ENCODE data around the gene RASL12.
A peak's percentile ranks its signal among the peaks of the same experiment; 100 is the strongest.
"Not testable (repeated sequence)": the region's sequence is repeated elsewhere in the genome, so short reads cannot be mapped to it uniquely, and the experiment has no call there.

Gene RASL12

DNA sequence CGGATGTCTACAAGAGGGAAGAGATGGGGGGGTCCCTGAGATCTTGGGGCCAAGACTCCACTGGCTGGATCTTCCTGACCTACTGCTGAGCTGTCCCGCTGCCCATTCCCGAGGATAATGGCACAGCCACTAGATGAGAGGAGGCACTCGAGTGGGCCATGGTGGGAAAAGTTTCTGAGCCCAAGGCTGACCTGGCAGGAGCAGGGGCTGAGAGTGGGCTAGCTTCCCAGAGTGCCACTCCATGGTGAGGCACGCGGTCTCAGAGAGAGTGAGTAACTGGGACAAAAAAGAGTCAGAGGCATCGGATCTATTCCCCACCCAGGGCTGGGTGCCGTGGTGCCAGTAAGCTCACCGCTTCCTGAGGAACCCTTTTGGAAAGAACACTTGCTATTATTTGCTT is 11.7 kb downstream of the RASL12 start:
- DNase-seq (ENCODE audit: low read depth): no peak

DNA sequence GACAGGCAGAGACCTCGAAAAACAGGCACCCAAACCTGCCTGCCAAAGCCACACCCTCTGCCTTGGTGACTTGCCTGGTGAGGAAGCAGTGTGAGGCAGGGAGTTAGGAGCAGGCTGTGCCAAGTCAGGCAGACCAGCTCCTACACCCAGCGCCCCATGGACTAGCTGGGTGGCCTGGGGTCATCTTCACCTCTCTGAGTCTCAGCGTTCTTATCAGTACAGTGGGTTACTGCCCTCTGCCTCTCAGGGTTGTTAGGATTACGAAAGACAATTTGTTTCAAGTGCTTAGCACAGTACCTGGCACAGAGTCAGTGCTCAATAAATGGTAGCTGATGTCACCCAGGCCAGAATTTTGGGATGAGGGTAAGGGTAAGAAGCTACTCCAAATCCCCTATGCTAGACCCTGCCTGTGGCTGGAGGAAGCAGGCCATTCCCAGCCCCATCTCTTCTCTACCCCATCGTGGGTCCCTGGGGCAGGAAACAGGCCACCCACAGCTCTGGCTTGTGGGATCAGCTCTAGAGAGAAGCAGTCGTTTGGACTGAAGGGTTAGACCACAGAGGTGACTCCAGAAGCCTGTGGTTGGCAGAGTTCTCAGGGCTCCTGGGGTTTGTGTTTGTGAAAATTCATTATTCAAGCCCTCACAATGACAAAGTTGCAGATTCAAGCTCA is 12.5 kb downstream of the RASL12 start:
- DNase-seq (ENCODE audit: low read depth): no peak

DNA sequence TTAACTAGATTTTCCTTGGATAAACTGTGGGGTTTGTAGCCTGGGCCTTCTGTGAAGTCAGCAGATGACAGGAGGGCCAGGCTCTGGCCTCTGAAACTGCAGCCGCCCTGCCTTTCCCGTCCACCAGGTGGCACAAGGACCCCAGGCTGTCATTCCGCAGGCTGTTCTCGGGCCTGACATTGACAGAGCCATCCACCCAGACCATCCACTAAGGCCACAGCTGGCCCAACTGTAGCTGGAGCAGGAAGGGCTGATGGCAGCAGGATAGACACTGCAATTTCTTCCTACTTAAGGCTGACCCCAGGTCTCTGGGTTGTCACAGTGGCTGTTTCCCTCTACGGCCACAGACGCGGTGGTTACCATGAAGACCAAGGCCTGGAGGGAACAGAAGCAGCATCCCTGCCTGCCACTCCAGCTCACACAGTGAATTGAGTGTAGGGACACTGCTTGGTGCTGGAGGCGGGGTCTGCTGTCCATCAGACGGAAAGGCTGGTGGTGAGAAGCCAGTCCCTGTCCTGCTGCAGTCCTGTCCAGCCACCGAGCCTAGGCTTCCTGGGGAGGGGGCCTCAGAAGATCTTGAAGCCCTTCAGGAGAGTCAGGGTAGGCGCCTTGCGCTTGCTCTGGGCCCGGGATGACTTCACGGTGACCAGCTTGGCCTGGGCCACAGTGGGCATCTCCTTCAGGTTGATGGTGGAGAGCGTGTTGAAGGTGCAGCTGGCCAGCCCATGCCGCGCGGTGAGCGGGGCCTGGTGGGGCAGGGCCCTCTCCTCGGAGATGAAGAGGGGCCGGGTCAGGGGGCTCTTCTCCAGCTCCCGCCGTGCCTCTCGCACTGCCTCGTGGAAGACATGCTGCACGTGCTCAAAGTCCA is 13.2 kb downstream of the RASL12 start:
- peak; percentile 42 for DNase-seq (ENCODE audit: low read depth)

DNA sequence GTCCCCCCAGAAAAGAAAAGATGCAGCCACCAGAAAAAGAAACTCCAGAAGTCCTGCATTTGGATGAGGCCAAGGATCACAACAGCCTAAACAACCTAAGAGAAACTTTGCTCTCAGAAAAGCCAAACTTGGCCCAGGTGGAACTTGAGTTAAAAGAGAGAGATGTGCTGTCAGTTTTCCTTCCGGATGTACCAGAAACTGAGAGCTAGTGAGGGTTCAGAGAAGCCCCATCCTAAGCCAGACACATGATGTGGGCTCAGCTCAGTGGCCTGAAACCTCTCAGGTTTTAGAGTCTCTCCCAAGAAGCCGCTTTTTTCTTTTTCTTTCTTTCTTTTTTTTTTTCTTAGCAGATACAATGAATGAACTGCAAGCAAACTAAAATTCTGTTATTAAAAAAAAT is 14.8 kb downstream of the RASL12 start:
- no peak for DNase-seq (ENCODE audit: low read depth)

DNA sequence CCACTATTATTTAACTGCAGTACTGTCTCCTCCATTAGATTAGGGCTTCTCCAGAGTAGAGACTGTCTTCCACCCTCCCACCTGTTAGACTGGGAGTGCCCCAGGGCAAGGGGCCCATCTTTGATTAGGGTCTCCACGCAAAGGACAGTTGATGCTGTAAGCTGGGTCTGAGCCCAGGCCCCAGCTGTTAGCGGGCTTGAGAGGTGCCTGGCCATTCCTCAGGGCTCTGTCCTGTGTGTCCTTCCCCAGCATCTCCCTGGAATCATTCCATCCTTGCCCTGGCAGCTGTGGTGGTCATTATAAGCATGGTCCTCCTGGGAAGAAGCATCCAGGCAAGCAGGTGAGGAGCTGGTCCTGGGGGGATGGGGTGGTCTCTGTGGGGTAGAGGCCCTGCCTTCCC is 16.5 kb downstream of the RASL12 start:
- DNase-seq (ENCODE audit: low read depth): no peak

DNA sequence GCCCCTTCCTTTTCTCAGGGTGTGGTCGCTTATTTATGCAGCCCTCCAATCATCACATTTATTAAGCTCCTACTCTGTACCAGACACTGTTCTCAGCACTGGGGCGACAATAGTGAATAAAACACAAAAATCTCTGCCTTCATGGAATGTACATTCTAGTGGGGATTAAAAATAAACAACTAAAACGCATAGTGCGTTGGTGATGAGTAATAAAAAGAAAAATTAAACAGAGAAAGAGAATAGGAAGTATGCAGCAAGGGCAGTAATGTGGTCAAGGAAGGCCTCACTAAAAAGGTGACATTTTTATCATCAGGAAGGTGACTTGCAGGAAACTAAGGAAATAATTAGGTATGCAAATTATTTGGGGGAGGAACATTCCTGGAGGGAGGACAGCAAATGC is 17.5 kb downstream of the RASL12 start:
- DNase-seq (ENCODE audit: low read depth): no peak

DNA sequence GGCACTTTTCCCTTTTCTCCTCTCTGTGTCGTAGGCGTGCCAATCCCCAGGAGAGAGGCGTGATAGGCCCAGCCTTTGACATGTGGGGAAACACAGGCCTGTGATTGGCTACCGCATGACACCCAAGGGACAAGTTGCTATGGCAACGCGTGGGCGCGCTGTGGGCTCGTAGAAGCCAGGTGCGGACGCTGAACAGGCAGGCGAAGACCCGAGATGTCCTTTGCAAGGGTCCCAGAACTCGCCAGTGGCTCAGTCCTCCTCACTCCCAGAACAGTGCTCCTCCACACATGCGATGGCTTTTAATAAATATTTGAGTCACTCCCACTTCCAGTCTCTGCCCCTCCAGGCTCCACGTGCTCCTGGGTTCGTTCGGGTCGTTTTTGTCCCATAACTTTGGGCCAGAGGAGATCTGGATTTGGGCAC is 18.4 kb downstream of the RASL12 start:
- peak; percentile 76 for DNase-seq (ENCODE audit: low read depth)

DNA sequence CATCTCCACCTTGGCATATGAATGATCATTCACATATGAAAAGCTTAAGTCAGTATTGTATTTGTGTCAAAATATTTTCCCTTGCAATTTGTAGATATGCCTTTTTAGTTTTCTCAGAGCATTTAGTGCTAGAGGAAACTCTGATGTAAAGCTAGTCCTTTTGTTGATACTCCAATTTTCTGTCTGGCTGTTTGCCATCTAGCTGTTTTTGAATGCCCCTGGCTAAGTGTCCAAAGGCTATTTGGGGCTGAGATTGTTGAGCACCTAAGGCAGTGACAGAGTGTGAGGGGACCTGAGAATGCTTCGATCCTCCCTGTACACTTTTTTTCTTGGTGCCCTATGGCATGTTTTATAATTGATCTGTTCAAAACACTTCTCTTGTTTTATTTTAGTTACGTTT is 19.6 kb downstream of the RASL12 start:
- DNase-seq (ENCODE audit: low read depth): no peak

DNA sequence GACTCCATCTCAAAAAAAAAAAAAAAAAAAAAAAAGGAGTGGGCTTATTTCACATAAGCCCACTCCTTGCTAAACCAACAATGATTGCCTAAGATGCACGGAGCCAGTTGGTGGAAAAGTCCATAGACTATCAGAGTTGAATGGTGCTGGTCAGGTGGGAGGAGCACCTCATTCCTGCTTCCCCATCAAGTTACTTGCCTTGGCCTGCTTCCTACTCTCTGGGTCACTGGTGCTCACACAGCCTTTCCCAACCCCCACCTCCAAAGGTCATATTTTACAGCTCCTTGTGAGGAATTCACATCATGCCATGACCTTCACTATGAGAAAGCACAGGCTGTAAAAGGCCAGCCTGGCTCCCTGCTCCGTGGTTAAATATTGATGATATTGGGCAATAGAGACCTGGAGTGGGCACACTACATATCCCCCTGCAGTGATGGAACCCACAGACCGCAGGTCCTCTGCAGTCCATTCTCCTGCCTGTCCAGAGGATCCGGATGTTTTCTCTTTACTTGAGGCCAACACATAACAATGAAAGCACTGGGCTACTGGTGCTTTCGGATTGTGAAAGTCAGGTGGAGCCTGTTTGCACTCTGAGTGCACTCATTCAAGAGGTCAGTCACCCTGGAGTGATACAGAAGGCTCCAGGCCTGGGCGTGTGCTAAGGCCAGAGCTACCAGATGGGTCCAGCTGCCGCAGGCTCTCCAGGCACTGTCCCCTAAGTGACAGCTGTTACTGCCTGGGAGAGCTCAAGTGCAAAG is 22.9 kb downstream of the RASL12 start, which contains the start of gene SLC51B:
Gene SLC51B, plus strand, starts transcription at position 664 of the 758 bp plus-strand sequence. CDS start 4,618 bp downstream, outside the sequence.
- no peak for DNase-seq (ENCODE audit: low read depth)

DNA sequence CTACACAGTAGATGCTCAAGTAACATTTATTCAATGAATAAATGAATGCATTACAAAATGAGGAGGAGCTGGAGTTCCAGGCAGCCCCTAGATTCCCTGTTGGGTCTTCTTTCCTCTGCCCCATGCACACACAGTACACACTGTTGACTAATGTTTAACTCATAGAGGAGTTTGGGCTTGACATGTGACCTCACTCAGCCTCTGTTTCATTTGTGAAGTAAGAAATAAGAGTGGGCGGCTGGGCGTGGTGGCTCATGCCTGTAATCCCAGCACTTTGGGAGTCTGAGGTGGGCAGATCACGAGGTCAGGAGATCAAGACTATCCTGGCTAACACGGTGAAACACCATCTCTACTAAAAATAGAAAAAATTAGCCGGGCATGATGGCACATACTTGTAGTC is 23.6 kb downstream of the RASL12 start:
- DNase-seq (ENCODE audit: low read depth): not testable (repeated sequence)

DNA sequence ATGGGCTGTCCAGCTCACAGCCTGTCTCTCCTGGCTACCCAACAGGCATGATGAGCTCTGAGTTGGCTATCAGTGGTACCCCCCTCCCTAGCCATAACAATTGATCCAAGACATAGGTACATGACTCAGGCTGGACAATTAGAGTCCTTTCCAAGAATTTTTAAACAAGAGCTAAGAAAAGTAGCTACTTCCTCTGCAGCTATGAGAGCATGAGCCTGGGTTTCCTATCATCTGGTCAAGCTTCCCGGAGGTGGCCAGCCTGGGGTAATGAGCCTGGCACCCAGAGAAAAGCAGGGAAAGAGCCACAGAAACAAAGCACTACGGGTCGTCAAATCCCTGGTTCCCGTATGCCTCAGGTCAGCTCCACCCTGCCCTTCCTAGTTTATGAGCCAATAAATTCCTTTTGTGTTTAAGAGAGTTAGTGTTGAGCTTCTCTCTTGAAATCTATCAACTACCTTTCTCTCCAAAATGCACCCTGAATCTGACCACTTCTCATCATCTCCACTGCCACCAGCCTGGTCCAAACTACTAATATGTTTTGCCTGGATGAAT is 24.9 kb downstream of the RASL12 start:
- DNase-seq (ENCODE audit: low read depth): no peak

DNA sequence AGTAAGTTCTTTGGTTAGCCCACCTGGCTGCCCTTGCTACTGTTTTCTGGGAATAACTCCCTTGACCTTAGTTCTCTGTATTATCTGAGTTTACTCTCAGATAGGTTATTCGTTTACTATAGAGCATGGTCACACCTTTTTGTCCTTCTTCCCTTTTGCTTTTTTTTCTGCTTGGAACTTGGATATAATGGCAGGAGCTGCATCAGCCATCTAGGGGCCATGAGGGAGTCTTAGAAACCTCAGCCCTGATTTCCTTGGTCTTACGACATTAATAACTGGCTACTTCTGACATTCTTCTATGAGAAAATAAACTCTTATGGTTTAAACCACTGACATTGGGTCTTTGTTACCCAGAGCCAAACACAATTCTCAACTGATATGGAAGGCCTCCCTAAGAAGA is 26.0 kb downstream of the RASL12 start:
- DNase-seq (ENCODE audit: low read depth): no peak

DNA sequence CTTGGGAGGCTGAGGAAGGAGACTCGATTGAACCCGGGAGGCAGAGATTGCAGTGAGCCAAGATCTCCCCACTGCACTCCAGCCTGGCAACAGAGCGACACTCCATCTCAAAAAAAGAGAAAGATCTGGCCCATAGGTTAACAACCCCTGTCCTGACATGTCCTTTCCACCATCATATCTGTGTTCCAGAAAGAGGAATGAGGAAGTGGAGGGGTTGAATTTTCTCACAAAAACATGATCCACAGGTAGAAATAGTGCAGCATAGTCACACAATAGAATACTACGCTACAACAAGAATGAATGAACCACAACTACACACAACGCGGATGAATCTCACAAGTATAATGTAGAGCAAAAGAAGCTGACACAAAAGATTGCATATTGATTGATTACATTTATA is 27.3 kb downstream of the RASL12 start:
- DNase-seq (ENCODE audit: low read depth): no peak

DNA sequence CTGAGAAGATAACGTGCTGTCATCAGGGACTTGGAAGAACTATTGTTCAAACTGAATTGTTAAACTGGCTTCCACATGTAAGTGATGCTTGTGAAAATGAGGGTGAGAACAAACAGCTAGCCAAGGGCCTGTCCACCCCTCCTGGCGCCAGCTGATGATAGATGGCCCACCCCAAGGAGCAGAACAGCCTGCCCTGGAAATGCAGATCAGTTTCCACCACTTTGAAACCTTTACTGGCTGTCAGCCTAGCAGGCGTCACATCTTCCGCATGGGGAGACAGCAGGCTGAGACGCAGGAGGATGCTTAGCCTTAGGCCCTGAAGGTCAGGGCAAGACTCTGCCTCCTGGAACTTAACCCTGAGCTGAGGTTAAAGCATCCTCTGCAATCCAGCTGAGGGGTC is 29.0 kb downstream of the RASL12 start:
- DNase-seq (ENCODE audit: low read depth): no peak

DNA sequence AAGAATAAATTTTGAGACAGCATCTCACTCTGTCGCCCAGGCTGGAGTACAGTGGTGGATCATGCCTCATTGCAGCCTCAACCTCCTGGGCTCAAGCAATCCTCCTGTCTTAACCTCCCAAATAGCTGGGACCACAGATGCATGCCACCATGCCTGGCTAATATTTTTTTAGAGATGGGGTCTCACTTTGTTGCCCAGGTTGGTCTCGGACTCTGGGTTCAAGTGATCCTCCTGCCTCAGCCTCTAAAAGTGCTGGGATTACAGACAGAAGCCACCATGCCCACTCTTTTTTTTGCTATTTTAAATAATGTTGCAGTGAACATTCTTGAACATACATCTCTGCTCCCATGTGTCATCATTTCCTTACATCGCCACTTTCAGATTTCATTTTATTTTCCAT is 29.4 kb downstream of the RASL12 start:
- no peak for DNase-seq (ENCODE audit: low read depth)

DNA sequence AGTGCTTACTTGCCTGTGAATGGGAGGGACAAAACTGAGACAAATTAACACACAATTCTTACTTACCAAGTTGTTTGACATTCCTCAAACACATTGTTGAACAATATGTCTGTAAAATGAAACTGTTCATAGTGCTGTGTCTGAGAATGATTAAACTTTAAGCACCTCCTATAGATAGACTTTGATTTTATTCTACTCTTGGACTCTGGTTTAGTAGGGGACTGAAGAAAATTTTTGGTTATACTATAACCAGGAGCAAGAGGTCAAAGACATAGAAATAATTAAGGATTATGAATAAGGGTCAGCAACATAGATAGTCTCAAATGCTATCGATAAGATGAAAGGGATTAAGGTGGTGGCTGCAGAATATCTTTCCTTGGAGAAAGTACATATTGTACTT is 30.5 kb downstream of the RASL12 start:
- no peak for DNase-seq (ENCODE audit: low read depth)

DNA sequence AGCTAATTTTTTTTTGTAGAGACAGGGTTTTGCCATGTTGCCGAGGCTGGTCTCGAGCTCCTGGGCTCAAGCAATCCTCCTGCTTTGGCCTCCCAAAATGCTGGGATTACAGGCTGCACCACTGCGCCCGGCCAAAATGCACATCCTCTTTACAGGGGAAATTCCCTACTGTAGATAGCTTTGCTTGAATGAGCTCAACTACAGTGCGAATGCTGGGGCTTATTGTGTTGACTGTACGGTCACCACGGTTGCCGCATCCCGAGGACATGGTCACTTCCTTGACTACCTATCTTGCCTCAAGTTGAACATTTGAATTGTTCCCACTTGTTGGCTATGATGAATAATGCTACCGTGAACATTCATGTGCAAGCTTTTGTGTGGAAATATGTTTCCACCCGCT is 33.1 kb downstream of the RASL12 start:
- DNase-seq (ENCODE audit: low read depth): no peak

DNA sequence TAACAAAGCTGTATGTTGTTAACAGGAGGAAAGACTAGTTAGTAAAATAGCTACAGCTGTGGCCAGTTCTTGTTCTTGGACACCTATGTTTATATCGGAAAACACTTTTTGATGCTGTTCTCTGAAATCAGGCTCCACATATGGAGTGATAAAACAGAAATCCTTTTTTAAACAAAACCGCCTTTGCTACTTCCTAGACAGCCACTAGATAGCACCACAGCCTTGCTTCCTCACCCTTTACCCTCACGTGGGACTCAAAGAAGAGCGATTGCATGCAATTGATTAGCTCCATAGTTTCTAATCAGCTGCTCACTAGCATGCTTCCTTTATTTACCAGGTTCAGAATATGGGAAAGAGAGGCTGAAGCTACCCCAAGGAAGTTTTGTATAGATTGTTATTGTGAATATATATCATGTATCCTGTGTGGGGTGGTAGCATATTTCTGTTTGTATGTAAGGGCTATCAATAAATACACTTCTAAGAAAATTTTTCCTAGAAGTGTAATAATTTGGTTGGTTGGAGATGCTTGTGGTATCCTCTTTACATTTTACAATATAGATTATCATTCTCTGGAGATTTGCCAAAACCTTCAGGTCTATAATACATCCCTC is 34.0 kb downstream of the RASL12 start:
- DNase-seq (ENCODE audit: low read depth): no peak

DNA sequence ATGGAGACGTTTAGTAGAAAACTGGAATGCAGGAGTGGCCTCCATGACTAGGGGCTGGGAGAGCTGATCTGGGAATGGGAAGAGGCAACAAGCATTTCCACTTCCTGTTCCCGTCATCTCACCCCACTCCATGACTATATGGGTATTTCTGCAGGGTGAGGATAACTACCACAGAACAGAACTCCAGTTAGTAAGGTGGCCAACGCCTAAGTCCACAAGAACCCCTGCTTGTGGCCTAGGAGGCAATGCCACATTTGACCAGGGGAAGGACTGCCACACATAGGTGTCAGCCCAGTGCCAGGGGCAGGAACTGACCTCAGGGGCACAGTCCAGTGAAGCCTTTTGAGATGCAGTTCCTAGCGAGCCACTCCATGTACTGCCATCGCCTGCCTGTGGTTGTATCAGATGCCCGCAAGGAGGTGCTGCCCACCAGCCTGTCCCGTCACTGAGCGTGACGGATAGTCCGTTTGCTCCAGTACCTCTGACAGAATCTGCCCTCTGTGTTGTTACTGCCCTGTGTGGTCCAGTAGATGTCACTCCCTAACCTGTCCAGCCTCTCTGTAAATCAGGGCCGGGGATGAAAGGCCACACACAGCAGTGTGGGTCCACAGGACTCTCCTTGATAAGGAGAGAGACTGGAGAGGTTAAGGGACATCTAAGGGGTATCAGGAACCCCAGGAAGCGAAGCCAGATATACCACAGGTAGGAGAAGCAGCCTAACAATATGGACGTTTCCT is 34.8 kb downstream of the RASL12 start:
- no peak for DNase-seq (ENCODE audit: low read depth)

DNA sequence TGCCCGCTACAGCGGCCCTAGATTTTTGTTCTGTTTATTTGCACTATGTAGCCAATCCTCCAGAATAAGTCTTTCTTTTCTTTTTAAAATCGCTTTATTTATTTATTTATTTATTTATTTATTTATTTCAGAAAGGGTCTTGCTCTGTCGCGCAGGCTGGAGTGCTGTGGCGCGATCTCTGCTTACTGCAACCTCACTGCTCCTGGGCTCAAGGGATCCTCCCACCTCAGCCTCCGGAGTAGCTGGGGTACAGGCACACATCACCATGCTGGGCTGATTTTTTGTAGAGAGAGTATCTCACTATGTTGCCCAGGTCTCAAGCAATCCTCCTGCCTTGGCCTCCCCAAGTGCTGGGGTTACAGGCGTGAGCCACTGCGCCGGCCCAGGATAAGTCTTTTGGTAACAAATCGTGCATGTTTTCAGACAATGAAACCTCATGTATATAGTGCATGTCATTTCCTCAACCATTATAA is 38.0 kb downstream of the RASL12 start:
- no peak for DNase-seq (ENCODE audit: low read depth)

Measured in activated T-cell treated with anti-CD3 and anti-CD28 coated beads for 1 hour (primary cell).